Suprapubic skin (tissue), 4 donors: ENCODE measurements around the gene CDC14A.

Source experiments
- CTCF ChIP-seq, 2 donors: fragments of 200-600 bp in 1 of 2; fragments of 450-650 bp in 1 of 2; sonication (generic) in 1 of 2; IDR thresholded peaks; one replicate each; pipeline ENCODE4 v1.5.1; 2016 to 2019; ENCODE audit warnings: antibody characterized with exemption in 2 of 2, mild to moderate bottlenecking in 1 of 2, moderate library complexity in 1 of 2
- EP300 ChIP-seq: sonication (generic); formaldehyde crosslinking; IDR thresholded peaks from one replicate; pipeline ENCODE4 v1.6.1; 2017; ENCODE audit warnings: antibody characterized with exemption
- POLR2A ChIP-seq, 2 donors: fragments of 450-650 bp; IDR thresholded peaks; one replicate each; pipeline ENCODE4 v1.6.1; 2017; ENCODE audit warnings: antibody characterized with exemption in 2 of 2, mild to moderate bottlenecking in 2 of 2, moderate library complexity in 2 of 2
- POLR2AphosphoS5 ChIP-seq, 3 donors: sonication (generic); formaldehyde crosslinking; IDR thresholded peaks; one replicate each; pipeline ENCODE4 v1.6.1; 2017; ENCODE audit warnings: antibody characterized with exemption in 3 of 3

GRCh38 chr1:100332331-100332730 is 20.0 kb upstream of the CDC14A start:
- TF ChIP-seq POLR2AphosphoS5 (IDR thresholded peaks at IDR 0.05) (no peak), POLR2A (IDR thresholded peaks at IDR 0.05) (no peak), CTCF (IDR thresholded peaks at IDR 0.05) (no peak), EP300 (no peak)
